GM12872 (cell line): Measurements from ENCODE around the gene ARHGEF3.

Experiments
- CTCF ChIP-seq: IDR thresholded peaks from 3 replicates; pipeline ENCODE4 v1.5.1; 2011; ENCODE audit warnings: low read depth, mild to moderate bottlenecking, low read length, moderate library complexity; ENCODE audit not compliant: insufficient read depth

Gene ARHGEF3

DNA sequence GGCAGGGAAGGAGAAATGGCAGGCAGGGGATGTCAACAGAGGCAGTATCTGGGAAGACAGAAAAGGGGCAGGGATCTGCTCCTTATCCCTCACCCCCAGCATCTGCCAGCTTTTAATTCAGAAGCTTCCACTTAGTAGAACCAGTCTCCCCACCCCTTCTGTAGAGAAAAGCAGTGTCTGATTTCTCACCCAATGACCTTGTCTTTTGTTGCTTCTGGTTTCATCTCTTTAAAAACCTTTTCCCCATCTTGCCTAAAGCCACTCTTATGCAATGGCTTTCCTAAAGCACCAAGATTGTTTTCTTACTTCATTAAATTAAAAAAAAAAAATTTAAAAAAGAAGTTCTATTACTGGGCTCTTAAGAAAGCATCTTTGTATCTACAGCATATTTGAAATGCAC, 27.8 kb downstream of the ARHGEF3 start:
- TF ChIP-seq CTCF, result no peak

GRCh38 chr3:56772952-56773938, 28.5 kb downstream of the ARHGEF3 start:
- TF ChIP-seq CTCF, result no peak

- TF ChIP-seq CTCF, result no peak
These were observed 30.4 kb downstream of the ARHGEF3 start for GRCh38 chr3:56771376-56771775.

DNA sequence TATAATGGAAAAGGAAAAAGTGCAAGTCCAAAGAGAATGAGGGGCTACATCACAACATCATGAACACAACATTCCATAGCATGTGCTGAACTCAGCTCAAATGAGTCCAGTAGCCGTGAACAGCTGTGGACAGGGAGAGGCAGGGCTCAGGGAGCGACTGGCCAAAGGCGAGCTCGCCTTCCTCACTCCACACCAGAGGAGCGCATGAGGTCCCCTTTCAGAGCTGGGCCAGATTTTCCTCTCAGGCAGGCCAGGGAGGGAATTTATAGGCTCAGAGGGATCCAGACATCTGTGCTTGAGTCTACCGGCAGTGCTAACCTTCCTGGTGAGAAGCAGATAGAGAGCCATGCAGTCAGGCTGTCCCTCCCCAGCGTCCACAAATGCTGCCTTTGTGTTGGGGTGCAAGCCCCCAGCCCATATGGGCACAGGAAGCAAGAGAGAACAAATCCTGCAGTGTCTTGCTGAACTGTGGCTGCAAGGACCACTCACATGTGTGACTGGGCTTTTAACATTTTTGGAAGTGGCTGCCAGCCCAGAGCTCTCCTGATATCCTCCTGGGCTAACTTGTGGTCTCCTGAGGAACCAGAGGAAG, 32.5 kb downstream of the ARHGEF3 start:
- no peak for TF ChIP-seq CTCF

GRCh38 chr3:56764904-56765547, 36.7 kb downstream of the ARHGEF3 start:
- no peak for TF ChIP-seq CTCF

DNA sequence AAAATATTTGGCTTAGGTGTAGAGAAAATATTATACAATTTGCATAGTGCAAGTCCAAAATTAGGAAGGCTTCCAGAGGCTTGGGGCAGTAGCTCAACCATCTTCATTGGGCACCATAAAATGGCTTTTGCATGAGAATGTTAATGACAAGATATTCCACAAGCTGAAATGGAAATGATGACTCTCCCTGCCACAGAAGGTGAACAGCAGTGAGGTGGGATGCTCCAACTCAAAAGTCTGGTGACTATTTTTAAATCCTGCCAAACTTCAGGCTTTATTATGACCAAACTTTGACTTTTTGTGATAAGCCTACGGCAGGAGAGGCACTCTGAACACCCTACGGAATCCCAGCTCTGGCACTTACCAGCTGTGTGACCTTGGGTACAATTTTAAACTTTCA, 37.6 kb downstream of the ARHGEF3 start:
- TF ChIP-seq CTCF, result no peak

DNA sequence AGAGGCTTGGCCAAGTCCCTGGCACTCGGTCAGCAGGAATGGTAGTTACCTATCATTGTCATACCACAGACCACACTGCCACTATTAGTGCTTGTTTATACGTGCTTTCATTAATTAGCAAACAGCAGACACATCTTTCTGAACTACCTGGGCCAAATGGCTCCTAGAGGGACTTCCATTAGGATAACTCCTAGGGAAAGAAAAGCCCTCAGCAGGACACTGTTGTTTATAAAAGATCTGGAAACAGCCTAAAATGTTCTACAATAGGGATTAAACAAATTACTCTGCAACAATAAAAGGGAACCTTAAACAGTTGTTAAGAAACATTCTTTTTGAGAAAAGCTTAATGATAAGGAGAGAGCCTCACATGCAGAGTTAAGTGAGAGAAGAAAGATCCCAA, 38.5 kb downstream of the ARHGEF3 start:
- no peak for TF ChIP-seq CTCF
